B cell (primary cell): ENCODE data around the gene MPST. TPM values are rescaled to one million over a fixed set of nuclear protein-coding genes. Genes with fewer than 3 reads are reported as not detected.

Source experiments
- ATAC-seq: fragments of 200-7000 bp; cut with Tn5 transposase; one replicate; pipeline ENCODE4 v1.10.0; 2021; ENCODE audit warnings: low read depth, mild to moderate bottlenecking, moderate number of reproducible peaks, moderate library complexity
- CTCF ChIA-PET: fragments of 350-600 bp; sonication (Branson Sonifier 250); formaldehyde crosslinking; loops from one replicate; lab custom pipeline; 2021; ENCODE audit warnings: antibody characterized with exemption, inconsistent platforms; lab: Charles Lee
- POLR2A ChIA-PET: fragments of 350-600 bp; sonication (Branson Sonifier 250); formaldehyde crosslinking; loops from one replicate; lab custom pipeline; 2021; ENCODE audit warnings: antibody characterized with exemption; lab: Charles Lee
- DNase-seq: peaks from one replicate; pipeline ENCODE4 v3.0.0; 2013
- H2AFZ ChIP-seq: 2 replicates; pipeline ENCODE4 v1.6.1; 2012; ENCODE audit warnings: mild to moderate bottlenecking, low read depth, low read length; ENCODE audit not compliant: insufficient read depth, poor library complexity, severe bottlenecking
- H3K27ac ChIP-seq, 2 donors: 1 replicate in 1 of 2; 2 replicates in 1 of 2; pipeline ENCODE4 v1.5.1; 2012 to 2013; ENCODE audit warnings: low read length in 2 of 2, mild to moderate bottlenecking in 2 of 2, moderate library complexity in 1 of 2
- H3K27me3 ChIP-seq, 4 experiments: fragments of 200-600 bp in 1 of 4; sonication (generic) in 1 of 4; replicated peaks in 1 of 4; 1 replicate in 2 of 4; 2 replicates in 2 of 4; pipeline versions ENCODE4 v1.6.1 to v1.7.0; 2013 to 2016; ENCODE audit warnings: low read length in 3 of 4, mild to moderate bottlenecking in 2 of 4, mixed read lengths in 1 of 4, moderate library complexity in 1 of 4; ENCODE audit not compliant: insufficient read depth in 4 of 4, control insufficient read depth in 3 of 4; ENCODE audit errors: control extremely low read depth in 1 of 4
- H3K36me3 ChIP-seq, 2 experiments: replicated peaks in 1 of 2; 1 replicate in 1 of 2; 2 replicates in 1 of 2; pipeline versions ENCODE4 v1.6.1 to v1.7.1; 2013; ENCODE audit warnings: low read length in 1 of 2; ENCODE audit not compliant: insufficient read depth in 2 of 2, control insufficient read depth in 1 of 2; ENCODE audit errors: control extremely low read depth in 1 of 2, extremely low read depth in 1 of 2
- H3K4me1 ChIP-seq, 2 donors: fragments of 200-600 bp in 1 of 2; sonication (generic) in 1 of 2; 1 replicate in 1 of 2; 2 replicates in 1 of 2; pipeline versions ENCODE4 v1.5.1 to v1.6.1; 2013 to 2017; ENCODE audit warnings: low read length in 2 of 2; ENCODE audit not compliant: control insufficient read depth in 2 of 2, insufficient read depth in 2 of 2
- H3K4me2 ChIP-seq: replicated peaks from 2 replicates; pipeline ENCODE3; 2012; ENCODE audit warnings: mild to moderate bottlenecking, low read depth, low read length; ENCODE audit not compliant: poor library complexity, severe bottlenecking
- H3K4me3 ChIP-seq, 5 experiments: fragments of 200-600 bp in 1 of 5; sonication (generic) in 1 of 5; 1 replicate in 3 of 5; 2 replicates in 2 of 5; pipeline versions ENCODE4 v1.5.1 to v1.7.0; 2011 to 2016; ENCODE audit warnings: low read length in 4 of 5, mild to moderate bottlenecking in 4 of 5, low read depth in 2 of 5, control low read depth in 1 of 5, moderate library complexity in 1 of 5; ENCODE audit not compliant: insufficient read depth in 1 of 5; ENCODE audit errors: control extremely low read depth in 1 of 5, extremely low read depth in 1 of 5
- H3K79me2 ChIP-seq: fragments of 200-600 bp; sonication (generic); one replicate; pipeline ENCODE4 v1.6.0; 2016; ENCODE audit warnings: low read length; ENCODE audit not compliant: control insufficient read depth, insufficient read depth
- H3K9ac ChIP-seq: fragments of 200-600 bp; sonication (generic); 2 replicates; pipeline ENCODE4 v1.6.1; 2017; ENCODE audit warnings: mild to moderate bottlenecking, low read length, moderate library complexity
- H3K9me3 ChIP-seq, 3 donors: one replicate each; pipeline versions ENCODE4 v1.6.1 to v1.7.1; 2013; ENCODE audit warnings: low read length in 2 of 3; ENCODE audit not compliant: control insufficient read depth in 2 of 3, insufficient read depth in 1 of 3; ENCODE audit errors: control extremely low read depth in 1 of 3
- H4K20me1 ChIP-seq: 2 replicates; pipeline ENCODE4 v1.6.0; 2012; ENCODE audit warnings: mild to moderate bottlenecking, low read length; ENCODE audit not compliant: insufficient read depth, control insufficient read depth, poor library complexity, severe bottlenecking
- H3K27ac Mint-ChIP-seq: one replicate; pipeline ENCODE4 v1.8.0; 2021; ENCODE audit warnings: mixed read lengths
- H3K27me3 Mint-ChIP-seq: one replicate; pipeline ENCODE4 v1.8.0; 2021; ENCODE audit warnings: mixed read lengths
- H3K4me1 Mint-ChIP-seq: one replicate; pipeline ENCODE4 v1.8.0; 2021; ENCODE audit warnings: mixed read lengths
- H3K4me3 Mint-ChIP-seq: one replicate; pipeline ENCODE4 v1.8.0; 2021; ENCODE audit warnings: mixed read lengths
- H3K9me3 Mint-ChIP-seq: one replicate; pipeline ENCODE4 v1.8.0; 2022; ENCODE audit warnings: mixed read lengths; ENCODE audit not compliant: insufficient read depth
- CTCF ChIP-seq: fragments of 200-600 bp; IDR thresholded peaks from one replicate; pipeline ENCODE4 v1.8.0; 2022; ENCODE audit warnings: antibody characterized with exemption, mild to moderate bottlenecking
- EZH2 ChIP-seq: IDR thresholded peaks from 2 replicates; pipeline ENCODE4 v1.6.1; 2012; ENCODE audit warnings: borderline replicate concordance, low read depth, mild to moderate bottlenecking, moderate library complexity, low read length; ENCODE audit not compliant: insufficient read depth, poor library complexity, severe bottlenecking
- WGBS: methylation state at CpG from one replicate; pipeline ENCODE4 v1.1.5; 2013; ENCODE audit warnings: missing lambda C conversion rate; ENCODE audit not compliant: insufficient coverage; 5-methylcytosine and 5-hydroxymethylcytosine counted together
- intact Hi-C: fragments of 100-400 bp; cut with micrococcal nuclease; formaldehyde crosslinking; loops from one replicate; pipeline ENCODE4 v1.10.0; 2022
- polyA plus RNA-seq: library from polyadenylated mRNA; depleted of rRNA; stranded (reverse); fragments of >200 nt; gene quantifications from 2 replicates; pipeline ENCODE4 v1.2.3, GENCODE V29; 2012
- total RNA-seq, 2 donors: library from RNA; stranded (reverse); fragments of 120-200 nt in 1 of 2; gene quantifications; 1 replicate in 1 of 2; 2 replicates in 1 of 2; pipeline versions ENCODE4 v1.2.3 to v1.2.4, GENCODE V29; 2013 to 2022

The MPST gene
- total and polyA plus RNA-seq, 2 donors (not counting 1 experiment from before 2014, with no cell fraction given), result 11.2 to 17.7 TPM

- Histone ChIP-seq H3K9ac (no peak overlapping the region), H3K79me2 (no peaks in the 10 kb centered on the region), H3K27ac (no peak overlapping the region), H3K4me2 (no peak overlapping the region), H3K9me3 (peaks cover 10 to 12% (median 12%) of the 10 kb centered on the region in 3 donors), H3K4me3 (no peak overlapping the region), H3K27me3 (peaks cover 0 to 36% (median 12%) of the 10 kb centered on the region in 4 experiments), H3K4me1 (no peaks in the 10 kb centered on the region), H2AFZ (no peak overlapping the region), H4K20me1 (no peaks in the 10 kb centered on the region), H3K36me3 (no peaks in the 10 kb centered on the region)
- ATAC-seq (no peak), DNase-seq (no peak)
- ChIA-PET POLR2A (no interaction called here), CTCF (interaction anchor here (1.3 kb wide), 1 partner anchor 233 kb away, joined by 3 read pairs; no protein-coding TSS in a partner anchor)
- TF ChIP-seq CTCF (no peak), EZH2 (no peak)
- intact Hi-C loops, result no loop called here
- no peak overlapping the region for H3K27ac Mint-ChIP-seq
- WGBS, result 90% methylated on average over 4 of the region's 6 CpGs
- H3K27me3 Mint-ChIP-seq, result peaks cover 61% of the 10 kb centered on the region
- H3K9me3 Mint-ChIP-seq, result peaks cover 12% of the 10 kb centered on the region
- H3K4me3 Mint-ChIP-seq, result no peak overlapping the region
- H3K4me1 Mint-ChIP-seq, result no peaks in the 10 kb centered on the region
Measured at GRCh38 chr22:36990457-36990856, 29.1 kb upstream of the MPST start.

GRCh38 chr22:36991206-36991605 is 28.3 kb upstream of the MPST start:
- ATAC-seq (no peak), DNase-seq (no peak)
- H3K4me1 ChIP-seq, result no peaks in the 10 kb centered on the region
- H3K27ac ChIP-seq, result no peak overlapping the region
- CTCF ChIA-PET, result interaction anchor here (1.3 kb wide), 1 partner anchor 234 kb away, joined by 3 read pairs; no protein-coding TSS in a partner anchor
- H2AFZ ChIP-seq, result no peak overlapping the region
- H3K9me3 Mint-ChIP-seq, result peaks cover 5% of the 10 kb centered on the region
- WGBS, result 75% methylated on average over 6 of the region's 6 CpGs
- peaks cover 55% of the 10 kb centered on the region for H3K27me3 Mint-ChIP-seq
- H3K27ac Mint-ChIP-seq, result no peak overlapping the region
- H3K4me1 Mint-ChIP-seq, result no peaks in the 10 kb centered on the region
- no peak overlapping the region for H3K4me3 Mint-ChIP-seq
- POLR2A ChIA-PET, result no interaction called here
- intact Hi-C loops, result no loop called here
- no peak overlapping the region for H3K9ac ChIP-seq
- TF ChIP-seq EZH2 (no peak), CTCF (no peak)
- no peak overlapping the region for H3K4me2 ChIP-seq
- H4K20me1 ChIP-seq, result no peaks in the 10 kb centered on the region
- H3K36me3 ChIP-seq, result no peaks in the 10 kb centered on the region
- peaks cover 0 to 32% (median 12%) of the 10 kb centered on the region in 4 experiments for H3K27me3 ChIP-seq
- no peaks in the 10 kb centered on the region for H3K79me2 ChIP-seq
- H3K9me3 ChIP-seq, result peaks cover 3 to 7% (median 4%) of the 10 kb centered on the region in 3 donors
- H3K4me3 ChIP-seq, result no peak overlapping the region
